Mucosa of descending colon (tissue), 3 donors: Measurements from ENCODE around the gene CHN1. TPM values are rescaled to one million over a fixed set of nuclear protein-coding genes. Genes with fewer than 3 reads are reported as not detected.

Experiments
- ATAC-seq: fragments of 200-7000 bp; cut with Tn5 transposase; one replicate; pipeline ENCODE4 v1.9.1; 2020; ENCODE audit warnings: mild to moderate bottlenecking, moderate library complexity
- DNase-seq, 3 donors: peaks; one replicate each; pipeline ENCODE4 v3.0.0-alpha.2; 2020
- H3K36me3 ChIP-seq: fragments of 200-600 bp; one replicate; pipeline ENCODE4 v1.8.0; 2021; ENCODE audit warnings: low read depth, mild to moderate bottlenecking
- H3K4me1 ChIP-seq: fragments of 200-600 bp; one replicate; pipeline ENCODE4 v1.8.0; 2021; ENCODE audit warnings: low read depth, mild to moderate bottlenecking
- H3K4me3 ChIP-seq: fragments of 200-600 bp; one replicate; pipeline ENCODE4 v1.8.0; 2021; ENCODE audit warnings: mild to moderate bottlenecking
- H3K9me3 ChIP-seq: fragments of 200-600 bp; one replicate; pipeline ENCODE4 v1.8.0; 2021; ENCODE audit warnings: mild to moderate bottlenecking
- CTCF ChIP-seq: fragments of 200-600 bp; IDR thresholded peaks from one replicate; pipeline ENCODE4 v1.8.0; 2022; ENCODE audit warnings: antibody characterized with exemption, mild to moderate bottlenecking
- intact Hi-C, 2 donors: fragments of 100-400 bp; cut with DNase I in 1 of 2; cut with micrococcal nuclease in 1 of 2; formaldehyde crosslinking; loops; one replicate each; pipeline versions ENCODE4 v1.11.0 to v1.11.1; 2022; cut with DNase I, micrococcal nuclease
- total RNA-seq, 3 donors: library from RNA; stranded (reverse); fragmentation: NEBNext Ultra II Directional in 2 of 3; extraction: Animal tissue kit (Norgen Biotek cat#: 25700) in 2 of 3; gene quantifications; one replicate each; pipeline versions ENCODE4 v1.2.1 to v1.2.4, GENCODE V29; 2021 to 2023
- donor health status: DM: no; HTN: no; CAD: no; lungs with moderate emphysema.
- donor health status: DM: no; HTN: no; CAD: no.
- donor health status: DM: no; HTN: yes; CAD: no.

Gene CHN1
- total RNA-seq, 3 donors from 2014 or later, result 2.1 to 15.2 (median 3.9) TPM

GRCh38 chr2:175039031-175039430 lies 33.9 kb upstream of the CHN1 start:
- Histone ChIP-seq H3K4me3 (no peak overlapping the region), H3K36me3 (no peaks in the 10 kb centered on the region), H3K4me1 (no peaks in the 10 kb centered on the region), H3K9me3 (no peaks in the 10 kb centered on the region)
- ATAC-seq, result no peak
- intact Hi-C loops, result no loop called here
- TF ChIP-seq CTCF, result no peak
- DNase-seq, result no peak

GRCh38 chr2:175037941-175038340 lies 32.8 kb upstream of the CHN1 start:
- Histone ChIP-seq H3K4me1 (no peaks in the 10 kb centered on the region), H3K9me3 (no peaks in the 10 kb centered on the region), H3K4me3 (no peak overlapping the region), H3K36me3 (no peaks in the 10 kb centered on the region)
- DNase-seq, result no peak
- no peak for TF ChIP-seq CTCF
- intact Hi-C loops, result no loop called here
- ATAC-seq, result no peak

GRCh38 chr2:175036582-175037018 lies 31.4 kb upstream of the CHN1 start:
- H3K4me3 ChIP-seq, result no peak overlapping the region
- intact Hi-C loops, result no loop called here
- no peak for TF ChIP-seq CTCF
- H3K4me1 ChIP-seq, result no peaks in the 10 kb centered on the region
- ATAC-seq (peak; percentile 67), DNase-seq (no peak)
- no peaks in the 10 kb centered on the region for H3K9me3 ChIP-seq
- H3K36me3 ChIP-seq, result no peaks in the 10 kb centered on the region

GRCh38 chr2:175035806-175036205 lies 30.6 kb upstream of the CHN1 start:
- no peaks in the 10 kb centered on the region for H3K4me1 ChIP-seq
- H3K9me3 ChIP-seq, result no peaks in the 10 kb centered on the region
- intact Hi-C loops, result no loop called here
- TF ChIP-seq CTCF, result no peak
- ATAC-seq, result no peak
- no peak for DNase-seq
- no peaks in the 10 kb centered on the region for H3K36me3 ChIP-seq
- no peak overlapping the region for H3K4me3 ChIP-seq

- no peak for ATAC-seq
- intact Hi-C loops, result no loop called here
- Histone ChIP-seq H3K4me1 (no peaks in the 10 kb centered on the region), H3K9me3 (no peaks in the 10 kb centered on the region), H3K4me3 (no peak overlapping the region), H3K36me3 (no peaks in the 10 kb centered on the region)
- no peak for DNase-seq
- TF ChIP-seq CTCF, result no peak
Measured at GRCh38 chr2:175034716-175035115, 29.5 kb upstream of the CHN1 start.
